HG03135 (cell line): ENCODE results near the gene GINS2.
A peak's percentile ranks its signal among the peaks of the same experiment; 100 is the strongest.

ENCODE experiments used
- ATAC-seq: cut with Tn5 transposase; IDR thresholded peaks from one replicate; pipeline ENCODE4 v1.9.1; 2021; ENCODE audit warnings: mild to moderate bottlenecking, moderate library complexity; ENCODE audit not compliant: unreplicated experiment

Gene GINS2

GRCh38 chr16:85688586-85689284 lies at the start of gene GINS2:
GINS2 (minus strand) TSS chr16:85688954; CDS start chr16:85688898, 56 bp downstream.
- peak; percentile 91 for ATAC-seq

GRCh38 chr16:85736921-85737320 lies 48.2 kb upstream of the GINS2 start:
- ATAC-seq, result no peak

- no peak for ATAC-seq
Measured at GRCh38 chr16:85735946-85736345, 47.2 kb upstream of the GINS2 start.

GRCh38 chr16:85735225-85735635 lies 46.5 kb upstream of the GINS2 start:
- peak; percentile 79 for ATAC-seq

- ATAC-seq, result no peak
Measured at GRCh38 chr16:85734311-85735017, 45.7 kb upstream of the GINS2 start.

- no peak for ATAC-seq
Measured at GRCh38 chr16:85733839-85734170, 45.1 kb upstream of the GINS2 start.

- ATAC-seq, result no peak
Measured at GRCh38 chr16:85733155-85733838, 44.5 kb upstream of the GINS2 start.

- ATAC-seq, result no peak
Measured at GRCh38 chr16:85731179-85731578, 42.4 kb upstream of the GINS2 start.

- ATAC-seq, result no peak
Measured at GRCh38 chr16:85730186-85730465, 41.4 kb upstream of the GINS2 start.

- ATAC-seq, result no peak
Measured at GRCh38 chr16:85729452-85730185, 40.9 kb upstream of the GINS2 start.

GRCh38 chr16:85728879-85729278 lies 40.1 kb upstream of the GINS2 start:
- no peak for ATAC-seq

- no peak for ATAC-seq
Measured at GRCh38 chr16:85724936-85725335, 36.2 kb upstream of the GINS2 start.

GRCh38 chr16:85724126-85724879 lies 35.5 kb upstream of the GINS2 start:
- ATAC-seq, result no peak

GRCh38 chr16:85722128-85722893 lies 33.6 kb upstream of the GINS2 start:
- no peak for ATAC-seq

GRCh38 chr16:85720302-85720637 lies 31.5 kb upstream of the GINS2 start:
- ATAC-seq, result no peak

GRCh38 chr16:85719605-85720301 lies 31.0 kb upstream of the GINS2 start:
- no peak for ATAC-seq

- no peak for ATAC-seq
Measured at GRCh38 chr16:85718682-85719081, 29.9 kb upstream of the GINS2 start.

GRCh38 chr16:85718153-85718477 lies 29.4 kb upstream of the GINS2 start:
- no peak for ATAC-seq

- no peak for ATAC-seq
Measured at GRCh38 chr16:85717393-85718152, 28.8 kb upstream of the GINS2 start.
